ENCODE measurements around the gene CDC14A.
"Not testable (repeated sequence)": the region's sequence is repeated elsewhere in the genome, so short reads cannot be mapped to it uniquely, and the experiment has no call there.

The CDC14A gene

DNA sequence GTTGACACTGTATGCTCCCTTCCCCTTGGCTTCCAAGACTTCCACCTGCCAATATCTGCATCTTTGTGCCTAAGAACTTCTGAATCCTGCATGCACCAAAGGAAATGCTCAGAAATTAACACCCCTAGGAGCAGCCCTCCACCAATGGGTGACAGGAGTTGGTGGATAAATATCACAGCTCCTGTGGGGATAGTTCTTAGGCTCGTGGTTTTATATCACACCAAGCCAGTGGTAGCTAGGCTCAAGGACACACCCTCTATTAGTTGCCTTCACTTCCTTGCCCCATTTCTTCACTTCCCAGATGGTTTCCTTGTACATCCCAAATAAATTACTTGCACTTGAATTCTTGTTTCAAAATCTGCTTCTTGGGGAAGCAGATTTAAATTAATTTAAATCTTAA, 16.9 kb upstream of the CDC14A start:
- DNase-seq (ENCODE audit: low read depth in 2 of 2): no peak

DNA sequence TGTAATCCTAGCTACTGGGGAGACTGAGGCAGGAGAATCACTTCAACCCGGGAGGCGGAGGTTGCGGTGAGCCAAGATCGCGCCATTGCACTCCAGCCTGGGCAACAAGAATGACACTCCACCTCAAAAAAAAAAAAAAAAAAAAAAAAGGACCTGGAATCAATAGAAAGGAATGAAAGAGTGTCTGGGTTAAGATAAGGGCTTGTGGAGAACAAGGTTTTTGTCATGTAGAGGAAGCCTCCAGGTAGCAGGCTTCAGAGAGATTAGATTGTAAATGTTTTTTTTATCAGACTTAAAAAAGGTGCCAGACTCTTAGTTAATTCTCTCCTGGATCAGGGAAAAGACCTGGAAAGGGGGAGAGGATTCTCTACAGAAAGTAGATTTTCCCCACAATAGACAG, 14.4 kb upstream of the CDC14A start:
- not testable (repeated sequence) for DNase-seq (ENCODE audit: low read depth in 2 of 2)

DNA sequence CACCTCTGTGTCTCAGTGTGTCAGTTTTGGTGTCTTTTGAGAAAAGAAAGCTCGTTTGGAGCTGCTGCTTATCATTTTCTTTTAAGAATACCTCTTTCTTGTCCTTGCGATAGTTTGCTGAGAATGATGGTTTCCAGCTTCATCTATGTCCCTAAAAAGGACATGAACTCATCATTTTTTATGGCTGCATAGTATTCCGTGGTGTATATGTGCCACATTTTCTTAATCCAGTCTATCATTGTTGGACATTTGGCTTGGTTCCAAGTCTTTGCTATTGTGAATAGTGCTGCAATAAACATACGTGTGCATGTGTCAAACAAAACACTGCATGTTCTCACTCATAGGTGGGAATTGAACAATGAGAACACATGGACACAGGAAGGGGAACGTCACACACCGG, 12.6 kb upstream of the CDC14A start:
- not testable (repeated sequence) for DNase-seq (ENCODE audit: low read depth in 2 of 2)

DNA sequence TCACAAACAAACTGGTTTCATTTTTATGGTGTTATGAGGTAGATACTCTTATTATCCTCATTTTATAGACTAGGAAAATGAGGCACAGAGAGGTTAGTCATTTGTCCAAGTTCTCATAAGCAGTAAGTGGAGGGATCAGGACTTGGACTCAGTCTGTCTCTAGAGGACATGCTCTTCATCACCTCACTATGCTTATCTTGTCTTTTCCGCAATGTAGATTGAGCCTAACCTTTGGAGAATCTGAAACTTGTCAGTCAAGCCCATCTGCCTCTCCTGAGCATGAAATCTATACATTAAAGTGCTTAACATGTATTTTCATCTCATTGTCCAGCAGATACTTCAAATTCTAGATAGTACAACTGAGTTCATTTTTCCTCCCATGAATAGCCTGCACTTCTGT, 11.8 kb upstream of the CDC14A start:
- DNase-seq (ENCODE audit: low read depth in 2 of 2): no peak

DNA sequence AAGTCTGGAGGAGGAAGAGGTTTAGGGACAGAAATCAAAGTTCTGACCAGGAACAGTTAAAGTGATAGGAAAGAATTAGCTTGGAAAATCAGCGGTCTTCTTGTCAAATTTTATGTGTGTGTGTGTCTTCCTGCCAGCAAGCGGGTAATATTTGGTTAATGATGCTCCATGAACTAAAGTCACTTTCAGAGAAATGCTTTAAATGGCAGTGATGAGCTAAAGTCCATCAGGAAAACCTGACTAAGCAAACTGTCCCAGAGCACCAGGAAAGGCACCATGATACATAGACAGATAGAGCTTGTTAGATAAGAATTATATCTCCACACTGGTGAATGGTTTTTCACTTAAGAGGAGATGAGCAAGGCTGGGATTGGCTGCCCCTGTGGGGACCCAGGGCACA, 10.0 kb upstream of the CDC14A start:
- DNase-seq (ENCODE audit: low read depth in 2 of 2): no peak

DNA sequence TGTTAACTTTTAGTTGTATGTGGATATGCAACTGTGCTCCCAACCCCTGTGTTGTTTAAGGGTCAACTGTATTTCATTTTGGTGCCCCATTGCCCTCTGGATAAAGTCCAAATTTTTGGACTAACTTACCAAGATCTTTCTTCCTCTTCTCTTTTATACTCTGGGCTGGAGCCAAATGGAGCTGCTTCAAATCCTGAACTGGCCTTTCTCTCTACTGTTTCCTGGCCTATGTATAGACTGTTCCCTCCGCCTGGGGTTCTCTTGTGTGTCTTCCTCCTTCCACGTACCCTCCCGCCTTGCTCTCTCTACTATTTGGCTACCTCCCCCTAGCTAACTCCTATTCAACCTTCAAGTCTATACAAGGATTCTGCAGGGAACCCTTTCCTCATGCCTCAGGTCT, 8.4 kb upstream of the CDC14A start:
- no peak for DNase-seq (ENCODE audit: low read depth in 2 of 2)

DNA sequence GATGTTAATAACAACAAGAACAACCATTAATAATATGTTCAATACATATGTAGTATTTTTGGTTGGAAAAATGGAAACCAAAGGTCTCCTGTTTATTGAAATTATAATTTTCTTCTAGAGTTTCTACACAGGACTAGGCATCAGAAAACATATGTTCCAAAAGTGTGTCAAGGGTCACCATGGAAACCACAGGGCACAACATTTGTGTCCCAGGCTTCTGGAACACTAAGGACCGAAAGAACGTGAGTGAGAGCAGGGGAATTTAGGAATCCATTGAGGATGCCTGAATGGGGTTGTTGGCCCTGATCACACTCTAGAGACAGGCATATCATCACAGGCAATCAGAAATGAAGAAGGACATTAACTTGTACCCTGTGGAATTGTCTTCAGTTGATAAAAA, 7.5 kb upstream of the CDC14A start:
- DNase-seq (ENCODE audit: low read depth in 2 of 2): no peak

DNA sequence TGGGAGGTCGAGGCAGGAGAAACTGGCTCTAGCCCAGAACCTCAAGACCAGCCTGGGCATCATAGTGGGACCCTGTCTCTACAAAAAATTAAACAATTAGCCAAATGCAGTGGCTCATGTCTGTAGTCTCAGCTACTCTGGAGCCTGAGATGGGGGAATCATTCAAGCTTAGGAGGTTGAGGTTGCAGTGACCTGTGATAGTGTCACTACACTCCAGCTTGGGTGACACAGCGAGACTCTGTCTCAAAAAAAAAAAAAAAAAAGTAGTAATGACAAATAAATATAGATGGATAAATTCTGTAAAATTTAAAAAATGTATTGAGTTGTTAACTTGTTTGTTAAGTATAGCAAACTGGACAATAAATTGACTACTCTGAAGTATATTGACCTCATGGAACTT, 5.9 kb upstream of the CDC14A start:
- DNase-seq (ENCODE audit: low read depth in 2 of 2): no peak

DNA sequence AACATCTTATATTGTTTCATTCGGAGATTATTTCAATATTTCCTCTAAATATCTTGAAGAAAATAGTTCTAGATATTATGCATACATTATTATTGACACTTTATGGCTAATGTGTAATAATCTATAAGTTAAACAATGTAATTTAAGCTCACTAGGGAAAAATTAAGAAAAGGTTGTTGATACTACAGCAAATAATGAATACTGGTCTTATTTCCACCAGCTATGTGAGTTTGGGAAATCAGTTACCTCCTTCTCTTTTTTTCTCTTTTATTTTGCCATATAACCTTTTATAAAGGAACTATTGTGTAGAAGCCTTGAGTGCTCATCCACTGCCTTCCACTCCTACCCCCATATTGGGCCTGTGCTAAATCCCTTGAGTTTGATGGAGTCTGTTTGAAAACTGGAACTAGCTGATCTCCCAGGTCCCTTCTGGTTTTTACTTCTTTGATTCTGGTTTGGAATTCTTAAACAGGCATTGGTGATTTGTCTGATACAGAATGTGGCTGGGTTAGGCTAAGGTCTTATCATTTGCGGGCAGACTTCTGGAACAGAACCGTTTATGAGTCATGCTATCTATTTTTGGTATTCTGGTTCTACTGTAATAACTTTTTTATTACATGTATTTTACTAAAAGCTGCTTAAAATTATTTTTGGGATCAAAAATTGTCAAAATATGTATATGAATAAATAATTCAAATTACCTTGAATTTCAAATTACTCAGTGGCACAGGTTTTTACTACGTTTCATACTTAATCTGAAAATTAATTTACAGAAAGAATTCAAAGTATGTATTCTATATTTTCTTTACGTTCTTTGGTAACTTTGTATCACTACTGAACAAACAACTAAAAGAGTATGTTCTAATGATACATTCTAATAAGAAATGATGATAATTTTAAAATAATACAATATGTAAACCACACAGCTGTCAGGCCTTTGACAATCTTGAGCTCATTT, 5.0 kb upstream of the CDC14A start:
- no peak for DNase-seq (ENCODE audit: low read depth in 2 of 2)

DNA sequence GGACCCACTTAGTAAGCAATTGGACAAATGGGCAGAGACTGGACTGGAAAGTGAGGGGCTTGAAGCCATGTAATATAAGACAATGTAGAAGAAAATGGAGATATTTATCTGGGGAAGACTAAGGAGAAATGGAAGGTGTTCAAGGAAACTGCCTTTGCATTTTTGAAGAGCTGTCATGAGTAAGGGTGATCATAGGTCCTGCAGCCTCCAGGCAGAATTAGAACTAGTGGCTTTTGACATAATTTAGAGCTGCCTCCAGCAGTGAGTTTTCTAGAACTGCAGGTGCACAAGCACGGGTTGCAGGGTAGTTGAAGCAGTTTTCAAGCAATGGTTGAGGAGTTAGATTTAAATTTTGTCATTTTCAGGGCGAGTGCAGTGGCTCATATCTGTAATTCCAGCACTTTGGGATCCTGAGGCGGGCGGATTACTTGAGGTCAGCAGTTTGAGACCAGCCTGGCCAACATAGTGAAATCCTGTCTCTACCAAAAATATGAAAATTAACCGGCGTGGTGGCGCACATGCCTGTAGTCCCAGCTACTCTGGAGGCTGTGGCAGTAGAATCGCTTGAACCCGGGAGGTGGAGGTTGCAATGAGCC, 3.7 kb upstream of the CDC14A start:
- DNase-seq (ENCODE audit: low read depth in 2 of 2): no peak

DNA sequence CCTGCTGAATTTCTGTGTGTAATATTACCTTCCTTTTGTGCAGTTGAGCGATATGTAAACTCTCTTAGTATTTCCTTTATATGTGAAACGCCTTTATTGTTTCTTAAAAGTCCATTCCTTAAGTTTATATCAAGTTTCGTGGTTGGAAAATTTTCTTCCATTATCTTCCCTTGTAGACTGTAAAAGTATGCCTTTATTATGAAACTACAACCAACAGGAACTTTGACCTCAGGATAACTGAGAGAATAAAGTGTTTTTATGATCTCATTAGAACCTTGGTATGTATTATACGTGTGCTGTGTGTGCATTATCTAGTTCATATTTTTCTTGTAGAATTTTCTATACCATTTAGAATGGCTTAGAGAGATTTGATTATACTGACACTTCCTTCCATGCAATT, 3.1 kb upstream of the CDC14A start:
- no peak for DNase-seq (ENCODE audit: low read depth in 2 of 2)

DNA sequence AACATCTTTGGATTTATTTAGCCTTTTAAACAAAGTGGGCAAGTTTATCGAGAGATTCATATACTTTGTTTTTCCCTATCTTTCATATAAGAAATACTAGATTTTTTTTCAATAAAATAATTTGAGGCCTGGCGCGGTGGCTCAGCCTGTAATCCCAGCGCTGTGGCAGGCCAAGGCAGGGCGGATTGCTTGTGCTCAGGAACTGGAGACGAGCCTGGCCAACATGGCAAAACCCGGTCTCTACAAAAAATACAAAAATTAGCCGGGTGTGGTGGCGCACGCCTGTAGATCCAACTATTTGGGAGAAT, 1.6 kb upstream of the CDC14A start:
- DNase-seq (ENCODE audit: low read depth in 2 of 2): no peak

DNA sequence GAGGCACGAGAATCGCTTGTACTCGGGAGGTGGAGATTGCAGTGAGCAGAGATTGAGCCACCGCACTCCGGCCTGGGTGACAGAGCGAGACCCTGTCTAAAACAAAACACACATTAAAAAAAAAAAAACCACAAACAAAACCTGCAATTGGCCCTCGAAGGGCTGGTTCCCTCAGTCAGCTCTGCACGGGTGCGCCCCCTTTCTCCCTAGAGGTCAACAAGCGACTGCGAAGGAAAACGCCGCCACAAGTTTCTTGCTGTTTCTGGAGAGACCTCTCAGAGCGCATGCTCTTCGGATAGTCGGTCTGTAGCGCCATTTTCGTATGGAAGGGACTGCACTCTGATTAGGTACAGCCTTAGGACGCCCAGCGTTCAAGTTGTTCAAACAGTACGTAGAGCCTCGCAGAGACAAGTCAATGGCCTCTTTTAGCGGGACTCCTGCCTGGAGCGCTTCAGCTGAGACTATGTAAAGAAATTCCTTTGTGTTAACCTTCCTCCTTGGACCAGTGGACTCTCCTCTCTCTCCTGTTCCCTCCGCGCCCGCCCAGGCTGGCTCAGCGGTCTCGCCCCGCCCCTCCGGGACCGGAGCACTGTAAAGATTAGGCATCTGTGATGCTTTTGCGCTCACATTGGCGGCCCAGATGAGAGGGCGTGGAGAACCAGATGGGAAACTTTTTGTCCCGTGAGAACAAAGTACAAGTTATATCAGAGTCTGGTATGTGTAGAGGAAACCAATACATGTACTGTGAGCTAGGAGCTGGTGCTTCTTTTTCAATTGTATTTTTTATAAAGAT, 1.0 kb upstream of the CDC14A start:
- peak; percentile 71 to 74 for DNase-seq (ENCODE audit: low read depth in 2 of 2)

DNA sequence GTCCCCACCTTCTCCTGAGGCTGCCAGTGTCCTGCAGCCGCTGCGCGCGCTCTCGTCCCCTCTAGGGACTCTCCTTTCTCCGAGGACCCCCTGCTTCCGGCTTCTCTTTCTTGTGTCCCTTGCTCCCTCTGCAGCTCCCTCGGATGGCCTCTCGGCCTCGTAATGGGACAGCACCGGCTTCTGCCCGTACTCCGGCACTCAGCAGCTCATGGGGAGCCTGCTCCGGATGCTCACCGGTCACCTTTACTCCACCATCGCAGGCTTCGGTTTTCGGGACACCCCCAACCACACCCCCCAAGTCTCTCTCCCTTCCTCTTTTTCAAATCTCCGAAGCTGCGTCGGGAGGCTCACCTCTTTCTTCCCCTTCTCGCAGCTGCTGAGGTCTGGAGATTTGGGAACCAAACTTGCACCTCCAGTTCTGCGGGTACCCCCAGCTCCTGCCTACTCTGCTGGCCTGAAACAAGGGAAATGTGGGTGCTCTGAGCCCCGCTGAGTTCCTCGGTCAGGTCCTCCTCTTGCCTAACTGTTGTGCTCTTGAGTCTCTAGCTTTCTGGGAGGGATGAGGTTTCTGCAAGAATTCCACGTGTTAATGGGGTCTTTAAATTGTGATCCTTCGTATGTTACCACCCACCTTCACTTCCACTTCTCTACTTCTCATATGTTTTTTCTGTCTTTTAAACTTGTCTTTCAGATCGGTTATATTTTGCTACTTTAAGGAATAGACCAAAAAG, 930 bp downstream of the CDC14A start:
- DNase-seq (ENCODE audit: low read depth in 2 of 2): no peak

DNA sequence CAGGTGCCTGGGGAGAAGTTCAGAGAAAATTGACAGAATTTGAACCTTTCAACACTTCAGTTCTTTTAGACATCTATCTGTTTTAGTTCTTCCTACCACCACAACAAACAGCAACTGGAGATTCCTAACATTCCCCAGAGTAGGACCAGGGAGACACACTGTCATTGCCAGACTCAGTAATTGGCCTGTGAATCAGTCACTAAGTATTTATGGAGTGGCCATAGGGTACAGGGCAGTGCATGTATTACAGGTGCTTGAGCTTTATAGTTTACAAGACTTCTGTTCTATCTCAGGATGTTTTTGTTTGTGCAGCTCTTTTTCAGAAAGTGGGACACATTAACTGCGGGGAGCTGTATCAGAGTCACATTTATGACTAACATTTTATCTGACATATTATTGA, 1.7 kb downstream of the CDC14A start:
- no peak for DNase-seq (ENCODE audit: low read depth in 2 of 2)

DNA sequence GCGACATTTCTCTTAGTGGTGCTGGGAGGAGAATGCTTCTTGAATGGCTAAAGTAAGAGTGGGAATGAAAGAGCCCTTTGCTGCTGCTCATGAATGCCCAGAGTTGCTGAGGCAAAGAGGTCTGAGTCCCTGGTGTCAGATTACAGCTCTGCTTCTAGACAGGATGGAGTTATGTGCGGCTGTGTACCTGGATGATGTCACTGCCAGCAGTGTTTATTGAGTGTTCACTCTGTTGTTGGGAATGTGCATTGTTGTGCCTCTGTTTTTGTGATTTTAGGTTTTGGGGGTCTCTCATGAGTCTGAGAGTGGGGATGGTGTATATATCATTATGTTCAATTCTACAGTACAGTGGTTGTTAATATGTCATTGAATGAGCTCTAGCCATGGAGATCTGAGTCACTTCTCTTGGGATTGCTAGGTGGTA, 2.7 kb downstream of the CDC14A start:
- DNase-seq (ENCODE audit: low read depth in 2 of 2): no peak

DNA sequence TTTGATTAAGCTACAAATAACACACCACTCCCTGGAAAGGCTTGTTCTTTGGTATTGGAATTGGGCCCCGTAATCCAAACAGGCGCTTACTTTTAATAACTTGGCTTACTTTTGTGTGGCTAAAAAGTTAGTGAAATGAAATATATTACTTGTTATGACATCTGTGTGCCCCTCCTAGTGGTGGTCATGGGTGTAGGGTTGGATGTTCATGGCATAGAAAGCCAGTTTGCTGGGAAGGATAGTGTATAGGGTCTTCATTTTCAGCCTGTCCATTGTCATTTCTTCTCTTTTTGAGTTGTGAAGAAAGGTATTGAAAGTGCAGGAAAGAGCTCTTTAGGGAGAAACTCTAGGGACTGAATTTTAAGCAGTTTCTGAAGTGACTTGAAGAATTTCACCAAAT, 5.9 kb downstream of the CDC14A start:
- DNase-seq (ENCODE audit: low read depth in 2 of 2): no peak

DNA sequence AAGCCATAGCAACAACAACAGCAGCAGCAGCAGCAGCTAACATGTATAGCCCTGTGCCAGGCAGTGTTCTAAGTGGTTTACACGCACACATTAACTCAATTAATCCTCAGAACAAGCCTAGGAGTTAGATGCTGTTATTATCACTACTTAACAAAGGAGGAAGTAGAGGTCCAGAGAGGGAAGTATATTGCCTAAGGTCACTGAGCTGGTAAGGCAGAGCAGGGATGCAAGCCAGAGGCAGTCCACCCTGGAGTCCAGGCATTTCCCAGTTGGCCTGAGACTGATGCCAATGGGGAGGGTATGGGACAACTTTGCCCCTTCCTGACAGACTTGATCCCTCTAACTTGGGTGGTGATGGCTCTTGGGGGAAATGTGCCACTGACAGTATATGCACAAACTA, 6.8 kb downstream of the CDC14A start:
- DNase-seq (ENCODE audit: low read depth in 2 of 2): no peak

DNA sequence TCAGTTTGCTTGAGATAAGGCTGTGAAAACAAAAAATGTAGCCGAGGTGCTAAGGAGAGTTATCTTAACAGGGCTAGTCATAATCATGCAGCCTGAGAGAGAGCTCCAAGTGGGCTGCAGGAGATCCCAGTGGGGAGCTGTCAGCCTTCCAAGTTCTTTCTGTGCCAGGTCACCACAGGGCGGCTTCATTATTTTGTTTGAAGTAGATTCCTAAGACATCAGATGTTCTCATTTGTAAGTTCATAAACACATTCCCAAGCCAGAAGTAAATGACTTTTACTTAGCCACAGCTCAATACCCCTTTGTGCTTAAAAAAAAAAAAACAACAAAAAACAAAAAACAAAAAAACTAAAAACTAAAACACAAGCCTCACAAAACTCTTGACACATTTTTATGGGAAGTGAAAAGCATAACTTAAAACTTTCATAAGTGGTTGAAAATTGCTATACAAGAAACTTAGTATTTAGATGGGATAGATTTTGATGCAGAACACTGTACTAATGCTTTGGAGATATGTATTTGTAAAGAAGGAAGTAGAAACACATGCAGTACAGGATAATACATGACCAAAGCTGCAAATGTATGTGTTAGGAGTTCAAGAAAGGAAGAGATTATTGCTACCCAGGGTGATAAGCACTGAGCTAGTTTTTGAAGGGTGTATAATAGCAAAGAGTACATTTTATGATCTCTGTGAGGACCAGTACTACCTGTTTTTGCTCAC, 8.6 kb downstream of the CDC14A start:
- no peak for DNase-seq (ENCODE audit: low read depth in 2 of 2)

DNA sequence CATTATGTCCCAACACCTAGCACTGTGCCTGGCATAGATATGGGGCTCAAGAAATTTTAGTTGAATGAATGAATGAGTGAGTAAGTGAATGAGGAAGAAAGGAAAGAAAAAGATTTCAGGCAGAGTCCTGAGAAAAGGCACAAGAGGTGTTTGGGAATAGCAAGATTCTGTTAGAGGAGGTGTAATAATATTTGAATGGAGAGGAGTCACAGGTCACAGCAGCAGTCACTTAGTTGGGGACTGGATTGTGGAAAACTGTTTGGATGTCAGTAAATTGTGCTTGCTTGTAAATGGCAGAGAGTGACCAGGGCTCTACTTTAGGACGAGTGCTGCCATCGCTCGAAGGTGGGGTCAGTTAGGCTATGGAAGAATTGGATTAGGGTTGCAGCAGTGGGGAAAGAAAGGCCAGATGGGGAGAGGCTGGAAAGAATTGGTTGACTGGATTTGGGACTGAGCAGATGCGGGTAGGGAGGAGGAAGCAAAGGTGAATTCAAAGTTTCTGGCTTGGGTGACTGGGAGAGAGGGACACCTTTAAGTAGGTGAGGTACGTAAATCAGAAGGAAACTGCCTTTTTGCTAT, 9.3 kb downstream of the CDC14A start:
- no peak for DNase-seq (ENCODE audit: low read depth in 2 of 2)

DNA sequence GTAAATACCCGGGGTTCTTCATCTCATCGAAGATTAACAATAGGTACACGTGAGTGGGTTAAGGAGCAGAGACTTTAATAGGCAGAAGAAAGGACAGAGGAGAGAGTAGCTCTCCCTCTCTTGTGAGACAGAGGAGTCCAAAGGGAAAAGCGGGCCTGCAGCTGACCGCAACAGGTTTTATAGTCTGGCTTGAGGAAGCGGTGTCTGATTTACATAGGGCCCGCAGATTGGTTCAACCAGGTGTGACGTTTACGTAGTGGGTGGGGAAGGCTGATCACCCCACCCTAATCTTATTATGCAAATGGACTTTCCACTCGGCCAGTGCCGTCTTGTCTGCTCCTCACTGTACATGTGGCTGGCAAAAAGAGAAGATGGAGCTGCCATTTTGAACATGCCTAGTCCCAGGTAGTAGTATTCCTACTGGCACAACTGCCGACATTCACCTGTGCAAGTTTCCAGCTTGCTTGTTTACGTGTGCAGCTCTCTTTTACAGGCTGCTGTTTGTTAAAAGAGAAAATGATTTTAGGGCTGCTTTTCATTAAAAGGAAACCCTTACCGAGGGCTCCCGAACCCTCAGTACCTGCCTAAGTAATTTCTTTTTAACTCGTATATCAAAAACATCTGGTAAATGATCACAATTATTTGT, 10.6 kb downstream of the CDC14A start:
- no peak for DNase-seq (ENCODE audit: low read depth in 2 of 2)
